Stimulated activated CD4-positive, alpha-beta T cell treated with anti-CD3 and anti-CD28 coated beads, Interleukin-15, amount 100 ng/mL, for 48 hours (primary cell): ENCODE data around the gene BTNL8.

Experiments used
- DNase-seq, 2 donors: peaks; one replicate each; pipeline ENCODE4 v3.0.0-alpha.2; 2020; ENCODE audit warnings: low read depth in 2 of 2

BTNL8 gene

GRCh38 chr5:180959661-180960060 is 60.7 kb downstream of the BTNL8 start:
- DNase-seq: no peak

- DNase-seq: no peak
These were observed 61.2 kb downstream of the BTNL8 start for GRCh38 chr5:180960209-180960608.

DNA sequence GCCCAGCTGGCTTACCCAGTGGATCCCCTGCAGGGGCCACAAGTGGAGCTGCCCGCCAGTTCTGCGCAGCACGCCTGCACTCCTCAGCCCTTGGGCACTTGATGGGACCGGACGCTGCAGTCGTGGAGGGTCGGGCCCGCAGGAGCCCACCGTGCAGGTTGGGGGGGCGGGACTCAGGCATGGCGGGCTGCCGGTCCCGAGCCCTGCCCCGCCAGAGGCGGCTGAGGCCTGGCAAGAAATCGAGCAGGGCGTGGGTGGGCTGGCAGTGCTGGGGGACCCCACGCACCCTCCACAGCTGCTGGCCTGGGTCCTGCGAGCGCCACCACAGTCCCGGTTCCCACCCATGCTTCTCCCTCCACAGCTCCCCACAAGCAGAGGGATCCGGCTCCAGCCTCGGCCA is 70.4 kb downstream of the BTNL8 start:
- no peak for DNase-seq

GRCh38 chr5:180970336-180970735 is 71.4 kb downstream of the BTNL8 start:
- no peak for DNase-seq

- no peak for DNase-seq
These were observed 71.9 kb downstream of the BTNL8 start for GRCh38 chr5:180970875-180971274.

GRCh38 chr5:180974612-180975315 is 75.8 kb downstream of the BTNL8 start:
- DNase-seq: no peak

DNA sequence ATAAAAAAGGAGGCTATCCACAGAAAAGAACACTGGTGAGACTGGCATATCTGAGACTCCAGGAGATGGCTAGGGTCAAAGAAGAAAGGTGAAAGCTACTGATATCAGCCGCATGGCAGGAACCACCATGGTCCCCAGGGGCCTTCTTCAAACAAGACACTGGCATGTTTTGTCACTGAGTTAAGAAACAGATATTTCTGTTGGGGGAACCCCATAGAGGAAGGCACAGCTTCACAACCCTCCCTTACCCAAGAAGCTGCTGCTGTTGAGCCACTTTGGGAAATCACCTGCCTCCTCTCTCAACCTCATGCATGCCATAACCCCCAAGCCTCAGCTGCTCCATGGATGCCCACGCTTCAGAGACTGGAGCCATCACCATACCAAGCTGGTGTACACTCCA is 76.4 kb downstream of the BTNL8 start:
- no peak for DNase-seq

DNA sequence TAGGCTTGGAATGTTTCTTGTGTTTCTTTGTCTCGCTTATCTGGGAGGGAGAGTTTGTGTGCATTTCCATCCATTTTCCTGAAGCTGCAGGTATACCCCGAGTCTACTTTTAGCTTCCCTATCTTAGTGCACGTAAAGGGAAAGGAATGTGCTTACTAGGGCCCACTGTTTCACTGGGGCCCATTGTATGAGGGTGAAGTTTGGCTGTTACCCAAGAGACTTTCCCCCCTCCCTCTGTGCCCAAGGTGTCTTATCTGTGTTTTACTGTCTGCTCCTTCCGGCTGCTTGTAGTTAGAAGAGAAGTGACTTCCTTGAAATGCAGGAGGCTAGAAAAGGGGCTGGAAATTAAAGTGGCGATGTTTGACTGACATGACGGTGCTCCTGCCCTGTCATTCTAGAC is 77.6 kb downstream of the BTNL8 start:
- DNase-seq: no peak

GRCh38 chr5:180977852-180978251 is 78.9 kb downstream of the BTNL8 start:
- no peak for DNase-seq

GRCh38 chr5:180982008-180982741 is 83.2 kb downstream of the BTNL8 start:
- DNase-seq: no peak

- DNase-seq: no peak
These were observed 89.1 kb downstream of the BTNL8 start for GRCh38 chr5:180988016-180988415.

- no peak for DNase-seq
These were observed 89.6 kb downstream of the BTNL8 start, which contains the start of gene BTNL3 for GRCh38 chr5:180988592-180988991. Gene BTNL3, plus strand, starts transcription at chr5:180988846. Its CDS starts 183 bp downstream, at chr5:180989029.

DNA sequence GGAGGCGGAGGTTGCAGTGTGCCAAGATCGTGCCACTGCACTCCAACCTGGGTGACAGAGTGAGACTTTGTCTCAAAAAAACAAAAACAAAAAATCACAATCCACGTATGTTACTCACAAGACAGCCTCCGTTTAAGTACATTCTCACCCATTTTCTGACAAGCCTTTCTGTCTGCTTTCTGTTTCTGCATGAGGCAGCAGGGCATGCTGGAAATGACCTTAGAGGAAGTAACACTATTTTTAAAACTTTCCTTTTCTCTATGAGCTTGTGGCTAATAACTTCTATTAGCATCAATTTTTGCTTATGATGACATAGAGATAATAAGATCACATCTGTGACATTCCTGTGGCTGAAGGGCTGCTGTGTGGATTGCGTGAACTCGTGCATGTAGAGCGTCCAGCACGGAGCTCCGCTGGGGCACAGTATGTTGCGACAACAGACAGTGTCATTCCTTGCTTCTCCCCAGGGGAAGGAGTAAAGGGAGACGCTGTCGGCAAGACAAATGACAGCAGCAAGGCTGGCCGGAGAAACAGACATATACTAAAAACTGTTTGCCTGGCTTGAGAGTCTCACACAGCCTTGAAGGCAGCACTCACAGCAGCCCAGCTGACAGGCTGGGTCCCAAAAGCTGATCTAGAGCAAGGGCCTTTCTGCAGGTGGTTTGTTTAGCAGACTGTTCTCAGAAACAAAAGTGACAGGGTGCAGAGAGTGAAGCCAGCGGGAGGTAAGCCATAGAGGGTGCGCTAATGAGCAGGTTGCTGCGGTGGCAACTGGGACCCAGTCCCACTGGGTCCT is 91.3 kb downstream of the BTNL8 start:
- DNase-seq: no peak

DNA sequence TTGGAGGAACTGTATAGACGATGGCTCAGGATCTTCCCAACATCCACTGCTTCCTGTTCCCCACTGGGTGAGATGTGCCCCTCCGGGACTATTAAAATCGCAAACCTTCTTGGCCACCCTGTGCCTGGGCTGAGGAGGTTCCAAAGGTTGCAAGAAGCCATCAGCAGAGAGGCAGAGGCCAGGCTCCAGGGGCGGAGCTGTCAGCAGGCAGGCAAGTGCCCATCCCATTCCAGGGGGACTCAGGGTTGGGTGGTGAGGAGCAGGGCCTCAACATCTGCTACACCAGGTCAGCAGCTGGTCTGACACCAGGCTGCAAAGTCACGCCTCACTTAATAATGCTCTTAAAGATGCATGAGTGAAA is 91.9 kb downstream of the BTNL8 start:
- DNase-seq: no peak
